Endodermal cell (in vitro differentiated cells): ENCODE measurements around the gene SLC35E4. TPM values are rescaled to one million over a fixed set of nuclear protein-coding genes. Genes with fewer than 3 reads are reported as not detected.

Source experiments
- DNase-seq: peaks from one replicate; pipeline ENCODE4 v3.0.0-alpha.2; 2017
- H3K27ac ChIP-seq: 2 replicates; pipeline ENCODE4 v1.5.1; 2013; ENCODE audit warnings: mild to moderate bottlenecking, low read depth, low read length, moderate library complexity
- H3K27me3 ChIP-seq: 2 replicates; pipeline ENCODE4 v1.6.1; 2013; ENCODE audit warnings: mild to moderate bottlenecking, low read length, moderate library complexity; ENCODE audit not compliant: insufficient read depth, control insufficient read depth, poor library complexity, severe bottlenecking
- H3K36me3 ChIP-seq: 2 replicates; pipeline ENCODE4 v1.7.0; 2013; ENCODE audit warnings: mild to moderate bottlenecking, low read length, moderate library complexity; ENCODE audit not compliant: control insufficient read depth, insufficient read depth
- H3K4me1 ChIP-seq: one replicate; pipeline ENCODE4 v1.7.0; 2013; ENCODE audit warnings: low read length; ENCODE audit not compliant: control insufficient read depth, insufficient read depth
- H3K4me3 ChIP-seq: 2 replicates; pipeline ENCODE4 v1.5.1; 2013; ENCODE audit warnings: mild to moderate bottlenecking, low read length, moderate library complexity
- H3K9ac ChIP-seq: 2 replicates; pipeline ENCODE4 v1.6.1; 2013; ENCODE audit warnings: mild to moderate bottlenecking, low read length, moderate library complexity; ENCODE audit not compliant: poor library complexity, severe bottlenecking; ENCODE audit errors: extremely low read depth
- H3K9me3 ChIP-seq: 2 replicates; pipeline ENCODE4 v1.6.1; 2013; ENCODE audit warnings: mild to moderate bottlenecking, low read length, moderate library complexity; ENCODE audit not compliant: control insufficient read depth
- H3K27ac Mint-ChIP-seq: 2 replicates; pipeline ENCODE4 v1.8.0; 2020; ENCODE audit warnings: mixed read lengths
- H3K27me3 Mint-ChIP-seq: 2 replicates; pipeline ENCODE4 v1.8.0; 2021; ENCODE audit warnings: mild to moderate bottlenecking, mixed read lengths; ENCODE audit not compliant: insufficient read depth
- H3K36me3 Mint-ChIP-seq: 2 replicates; pipeline ENCODE4 v1.8.0; 2020; ENCODE audit warnings: low read depth, mixed read lengths
- H3K4me1 Mint-ChIP-seq: 2 replicates; pipeline ENCODE4 v1.8.0; 2020; ENCODE audit warnings: mixed read lengths
- H3K4me3 Mint-ChIP-seq: 2 replicates; pipeline ENCODE4 v1.8.0; 2020; ENCODE audit warnings: mild to moderate bottlenecking, moderate library complexity, mixed read lengths
- H3K9me3 Mint-ChIP-seq: 2 replicates; pipeline ENCODE4 v1.8.0; 2020; ENCODE audit warnings: mild to moderate bottlenecking, mixed read lengths
- WGBS, 2 experiments: methylation state at CpG; one replicate each; pipeline versions ENCODE4 v1.1.5 to v1.1.7; 2013; ENCODE audit warnings: missing lambda C conversion rate in 2 of 2, mixed read lengths in 1 of 2; ENCODE audit not compliant: insufficient coverage in 1 of 2, insufficient read length in 1 of 2; 5-methylcytosine and 5-hydroxymethylcytosine counted together
- total RNA-seq, 2 donors: library from RNA; stranded (reverse); fragmentation: NEBNext Ultra II Directional in 1 of 2; extraction: Animal tissue kit (Norgen Biotek cat#: 25700) in 1 of 2; gene quantifications; 2 replicates in 1 of 2; 3 replicates in 1 of 2; pipeline ENCODE4 v1.2.1, GENCODE V29; 2021
- TF ChIP-seq, protein P1 (sequence below): fragments of 200-600 bp; sonication (generic); conservative IDR thresholded peaks from 2 replicates; pipeline ENCODE4 v1.5.0; 2021; ENCODE audit warnings: antibody characterized with exemption, mild to moderate bottlenecking

SLC35E4 gene
- total RNA-seq, 2 donors from 2014 or later: 2.3 to 3.9 TPM

DNA sequence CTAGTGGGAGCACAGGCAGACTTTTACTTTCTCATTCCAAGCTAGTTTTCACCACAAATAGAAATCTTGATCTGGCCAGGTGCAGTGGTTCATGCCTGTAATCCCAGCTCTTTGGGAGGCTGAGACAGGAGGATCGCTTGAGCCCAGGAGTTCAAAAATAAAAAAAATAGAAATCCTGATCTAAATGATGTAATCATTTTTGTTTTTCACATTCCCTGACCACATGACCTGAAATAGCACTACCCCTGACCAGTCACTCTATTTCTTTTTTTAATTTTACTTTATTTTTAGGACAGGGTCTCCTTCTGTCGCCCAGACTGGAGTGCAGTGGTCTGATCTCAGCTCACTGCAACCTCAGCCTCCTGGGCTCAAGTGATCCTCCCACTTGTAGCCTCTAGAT lies 30.9 kb upstream of the SLC35E4 start:
- Mint-ChIP-seq H3K27me3 (no peaks in the 10 kb centered on the region), H3K27ac (no peak overlapping the region), H3K36me3 (peaks cover 8% of the 10 kb centered on the region), H3K9me3 (peaks cover 2% of the 10 kb centered on the region), H3K4me1 (peaks cover 43% of the 10 kb centered on the region), H3K4me3 (no peak overlapping the region)
- no peak overlapping the region for H3K27ac ChIP-seq
- no peak overlapping the region for H3K9ac ChIP-seq
- H3K4me1 ChIP-seq: peaks cover 8% of the 10 kb centered on the region
- no peaks in the 10 kb centered on the region for H3K27me3 ChIP-seq
- no peak overlapping the region for H3K4me3 ChIP-seq
- H3K9me3 ChIP-seq: no peaks in the 10 kb centered on the region
- no peak for DNase-seq
- TF ChIP-seq, protein P1, sequence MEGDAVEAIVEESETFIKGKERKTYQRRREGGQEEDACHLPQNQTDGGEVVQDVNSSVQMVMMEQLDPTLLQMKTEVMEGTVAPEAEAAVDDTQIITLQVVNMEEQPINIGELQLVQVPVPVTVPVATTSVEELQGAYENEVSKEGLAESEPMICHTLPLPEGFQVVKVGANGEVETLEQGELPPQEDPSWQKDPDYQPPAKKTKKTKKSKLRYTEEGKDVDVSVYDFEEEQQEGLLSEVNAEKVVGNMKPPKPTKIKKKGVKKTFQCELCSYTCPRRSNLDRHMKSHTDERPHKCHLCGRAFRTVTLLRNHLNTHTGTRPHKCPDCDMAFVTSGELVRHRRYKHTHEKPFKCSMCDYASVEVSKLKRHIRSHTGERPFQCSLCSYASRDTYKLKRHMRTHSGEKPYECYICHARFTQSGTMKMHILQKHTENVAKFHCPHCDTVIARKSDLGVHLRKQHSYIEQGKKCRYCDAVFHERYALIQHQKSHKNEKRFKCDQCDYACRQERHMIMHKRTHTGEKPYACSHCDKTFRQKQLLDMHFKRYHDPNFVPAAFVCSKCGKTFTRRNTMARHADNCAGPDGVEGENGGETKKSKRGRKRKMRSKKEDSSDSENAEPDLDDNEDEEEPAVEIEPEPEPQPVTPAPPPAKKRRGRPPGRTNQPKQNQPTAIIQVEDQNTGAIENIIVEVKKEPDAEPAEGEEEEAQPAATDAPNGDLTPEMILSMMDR: no peak
- WGBS, 2 experiments: 98 to 100% methylated on average over 1 to 2 of the region's 2 CpGs
- no peaks in the 10 kb centered on the region for H3K36me3 ChIP-seq

DNA sequence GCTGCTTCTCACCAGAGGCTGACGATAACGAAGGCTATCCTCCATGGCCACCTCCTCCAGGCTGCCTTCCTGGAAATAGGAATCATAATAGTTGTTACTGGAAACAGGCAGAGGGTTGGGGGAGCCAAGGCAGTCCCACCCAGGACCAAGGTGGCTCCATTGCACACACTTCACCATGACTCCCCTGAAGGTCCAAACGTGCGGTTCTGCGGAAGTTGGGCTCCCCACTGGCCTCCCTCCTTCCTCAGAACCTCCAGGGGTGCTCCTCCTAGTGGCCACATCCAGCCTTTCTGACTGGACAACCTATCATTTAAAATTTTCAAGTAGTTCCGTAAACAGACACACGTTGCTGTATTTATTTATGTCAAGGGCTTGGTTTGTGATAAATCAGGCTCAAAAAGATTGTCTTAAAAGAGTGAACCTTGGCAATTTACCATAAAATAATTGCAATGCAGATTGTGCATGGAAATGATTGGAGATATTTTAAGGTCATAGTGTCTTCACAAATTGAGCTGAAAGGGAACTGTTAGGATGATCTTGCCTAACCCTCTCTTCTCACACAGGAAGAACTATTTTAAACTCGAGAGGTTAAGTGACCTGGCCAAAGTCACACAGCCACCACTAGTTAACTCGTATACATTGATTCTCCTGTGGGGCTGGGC lies 30.0 kb upstream of the SLC35E4 start:
- peaks cover 50% of the 10 kb centered on the region for H3K4me1 Mint-ChIP-seq
- no peaks in the 10 kb centered on the region for H3K9me3 ChIP-seq
- TF ChIP-seq, protein P1: peak; percentile 89
- H3K4me3 ChIP-seq: peak overlapping the region; percentile 77
- H3K27ac ChIP-seq: peak overlapping the region; percentile 61
- peak overlapping the region; percentile 70 for H3K9ac ChIP-seq
- H3K36me3 ChIP-seq: peaks cover 6% of the 10 kb centered on the region
- WGBS, 2 experiments: 67 to 72% methylated on average over 5 to 9 of the region's 9 CpGs
- no peaks in the 10 kb centered on the region for H3K27me3 Mint-ChIP-seq
- peak overlapping the region; percentile 98 for H3K27ac Mint-ChIP-seq
- H3K36me3 Mint-ChIP-seq: peaks cover 14% of the 10 kb centered on the region
- no peaks in the 10 kb centered on the region for H3K27me3 ChIP-seq
- DNase-seq: peak; percentile 76
- peaks cover 8% of the 10 kb centered on the region for H3K4me1 ChIP-seq
- peak overlapping the region; percentile 69 for H3K4me3 Mint-ChIP-seq
- peaks cover 2% of the 10 kb centered on the region for H3K9me3 Mint-ChIP-seq

DNA sequence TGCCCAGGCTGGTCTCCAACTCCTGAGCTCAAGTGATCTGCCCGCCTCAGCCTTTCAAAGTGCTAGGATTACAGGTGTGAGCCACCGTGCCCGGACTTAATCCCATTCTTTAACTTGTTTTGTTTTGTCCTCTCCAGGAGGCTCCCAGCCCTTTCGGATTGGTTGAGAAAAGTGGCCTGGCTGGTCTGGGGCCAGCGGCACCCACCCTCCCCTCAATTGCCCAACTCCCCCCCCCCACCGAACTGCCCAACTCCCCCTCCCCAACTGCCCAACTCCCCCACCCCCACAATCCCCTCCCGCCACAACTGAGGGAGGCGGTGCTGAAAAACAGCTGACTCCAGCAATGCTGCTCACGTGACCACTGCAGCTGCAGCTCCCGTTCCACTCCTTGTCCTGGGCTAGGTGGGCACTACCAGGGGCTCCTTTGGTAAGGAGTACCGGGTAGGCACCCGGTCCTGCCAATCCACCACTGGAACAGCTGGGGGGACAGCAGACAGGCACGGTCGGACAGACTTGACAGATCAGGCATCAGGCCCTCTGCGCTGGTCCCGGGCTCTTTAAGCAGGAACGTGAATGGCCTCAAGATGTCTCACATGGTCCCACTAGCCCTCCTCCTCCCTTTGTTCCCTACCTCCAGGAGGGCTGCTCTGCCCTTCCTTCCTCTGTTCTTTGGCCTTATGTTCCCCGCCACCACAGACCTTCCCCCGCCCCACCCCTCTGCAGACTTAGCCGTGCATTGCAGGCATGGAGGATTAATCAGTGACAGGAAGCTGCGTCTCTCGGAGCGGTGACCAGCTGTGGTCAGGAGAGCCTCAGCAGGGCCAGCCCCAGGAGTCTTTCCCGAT lies 28.9 kb upstream of the SLC35E4 start, which contains the start of gene TCN2:
Gene TCN2, plus strand, starts transcription at position 720 of the 845 bp plus-strand sequence. CDS start 158 bp downstream, outside the sequence.
- Mint-ChIP-seq H3K36me3 (peaks cover 25% of the 10 kb centered on the region), H3K27me3 (no peaks in the 10 kb centered on the region), H3K4me1 (peaks cover 50% of the 10 kb centered on the region), H3K27ac (peak within 1 kb of the TSS; percentile 98), H3K4me3 (peak within 1 kb of the TSS; percentile 69), H3K9me3 (peaks cover 2% of the 10 kb centered on the region)
- Histone ChIP-seq H3K4me1 (peaks cover 8% of the 10 kb centered on the region), H3K4me3 (peak within 1 kb of the TSS; percentile 86), H3K27ac (peak within 1 kb of the TSS; percentile 95), H3K36me3 (peaks cover 16% of the 10 kb centered on the region), H3K27me3 (no peaks in the 10 kb centered on the region), H3K9ac (peak within 1 kb of the TSS; percentile 79), H3K9me3 (no peaks in the 10 kb centered on the region)
- WGBS, 2 experiments: 5 to 10% methylated on average over 7 to 21 of the region's 24 CpGs
- TF ChIP-seq, protein P1: no peak
- peak; percentile 97 for DNase-seq
